Measurements from ENCODE around the gene CERS1.

CERS1 gene

DNA sequence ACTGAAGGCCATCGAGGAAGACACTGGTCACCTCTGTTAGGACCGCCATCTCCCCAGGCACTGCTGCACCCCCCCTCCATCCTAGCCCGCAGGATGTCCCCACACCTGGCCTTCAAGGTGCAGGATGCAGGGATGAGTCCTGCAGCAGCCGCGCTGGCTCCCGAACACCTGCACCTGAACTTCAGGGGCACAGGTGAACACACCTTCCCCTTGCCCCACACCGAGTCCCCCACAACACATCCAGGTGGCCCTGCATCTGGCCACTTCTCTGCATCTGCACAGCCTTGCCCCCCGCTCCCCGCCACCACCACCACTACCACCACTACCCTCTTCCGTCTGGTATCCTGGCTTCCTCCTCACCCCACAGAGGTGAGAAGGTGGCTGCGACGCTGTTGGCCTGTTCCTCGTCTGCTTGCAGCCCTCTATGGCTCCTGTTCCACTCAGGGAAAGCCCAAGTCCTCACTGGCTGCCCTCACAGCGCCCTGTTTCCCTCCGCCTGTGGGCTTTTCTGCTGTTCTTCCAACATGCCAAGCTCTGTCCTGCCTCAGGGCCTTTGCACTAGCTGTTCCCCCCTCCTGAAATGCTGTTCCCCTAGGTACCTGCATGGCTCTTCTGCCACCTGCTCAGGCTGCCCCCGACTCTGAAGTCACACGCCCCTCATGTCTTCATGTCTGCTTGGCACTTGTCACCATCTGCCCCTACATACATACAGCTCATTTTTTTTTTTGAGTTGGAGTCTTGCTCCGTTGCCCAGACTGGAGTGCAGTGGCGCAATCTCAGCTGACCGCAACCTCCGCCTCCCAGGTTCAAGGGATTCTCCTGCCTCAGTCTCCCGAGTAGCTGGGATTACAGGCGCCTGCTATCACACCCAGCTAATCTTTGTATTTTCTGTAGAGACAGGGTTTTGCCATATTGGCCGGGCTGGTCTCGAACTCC is 1.4 kb upstream of the CERS1 start:
- DNase-seq, result no peak

DNA sequence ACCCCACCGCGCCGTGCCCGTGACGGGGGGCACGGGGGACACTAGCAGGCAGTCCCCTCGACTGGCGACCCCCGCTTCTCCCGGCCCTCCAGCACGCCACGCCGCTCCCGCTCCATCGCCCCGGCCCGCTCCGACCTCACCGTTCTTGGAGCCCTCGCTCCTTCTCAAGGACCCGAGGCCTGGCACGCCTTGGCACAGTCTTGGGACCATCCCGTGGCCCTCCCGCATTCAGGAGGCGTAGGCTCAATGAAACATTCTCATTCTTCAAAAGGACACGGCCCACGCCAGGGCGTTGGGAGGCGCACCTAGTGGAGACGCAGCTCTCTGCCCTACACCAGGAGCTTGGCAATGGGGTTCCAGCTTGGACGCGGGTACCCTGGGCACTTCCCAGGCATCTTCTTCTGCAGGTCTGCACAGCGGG is 473 bp upstream of the CERS1 start:
- DNase-seq, result no peak

DNA sequence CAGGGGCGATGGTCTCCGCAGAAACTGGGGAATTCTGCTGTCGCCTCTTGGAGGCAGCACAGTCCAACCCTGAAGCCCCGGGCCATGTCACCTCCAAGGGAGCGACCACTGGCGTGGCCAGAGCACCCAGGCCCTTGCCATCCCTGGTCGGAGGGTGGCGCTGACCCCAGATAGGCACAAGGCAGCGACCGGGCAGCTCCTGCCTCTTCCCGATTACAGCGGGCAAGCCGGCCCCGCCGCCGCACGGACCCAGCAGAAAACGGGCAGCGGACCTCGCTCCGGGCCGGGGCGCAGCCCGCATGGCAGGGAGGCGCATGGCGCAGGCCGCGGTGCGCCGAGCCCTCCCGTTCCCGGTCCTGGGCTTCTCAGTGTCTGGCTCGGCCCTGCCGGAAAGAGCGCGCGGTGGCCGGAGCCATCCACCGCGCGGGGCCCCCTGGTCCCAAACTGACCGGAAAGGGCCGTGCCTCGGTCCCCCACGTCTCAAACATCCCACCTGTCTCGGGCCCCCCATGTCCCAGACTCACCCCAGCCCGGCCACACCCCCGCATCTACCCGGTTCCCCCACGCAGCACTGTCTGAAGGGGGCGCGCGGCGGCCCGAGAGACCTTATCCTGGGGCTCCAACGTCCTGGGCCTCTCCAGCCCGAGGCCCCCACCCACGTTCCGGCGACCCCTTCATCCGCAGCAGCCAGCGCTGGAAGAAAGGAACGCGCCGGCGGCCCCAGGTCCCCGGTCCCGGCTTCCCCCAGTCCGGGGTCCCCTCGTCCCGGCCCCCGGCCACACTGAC is 727 bp downstream of the CERS1 start:
- no peak for DNase-seq

DNA sequence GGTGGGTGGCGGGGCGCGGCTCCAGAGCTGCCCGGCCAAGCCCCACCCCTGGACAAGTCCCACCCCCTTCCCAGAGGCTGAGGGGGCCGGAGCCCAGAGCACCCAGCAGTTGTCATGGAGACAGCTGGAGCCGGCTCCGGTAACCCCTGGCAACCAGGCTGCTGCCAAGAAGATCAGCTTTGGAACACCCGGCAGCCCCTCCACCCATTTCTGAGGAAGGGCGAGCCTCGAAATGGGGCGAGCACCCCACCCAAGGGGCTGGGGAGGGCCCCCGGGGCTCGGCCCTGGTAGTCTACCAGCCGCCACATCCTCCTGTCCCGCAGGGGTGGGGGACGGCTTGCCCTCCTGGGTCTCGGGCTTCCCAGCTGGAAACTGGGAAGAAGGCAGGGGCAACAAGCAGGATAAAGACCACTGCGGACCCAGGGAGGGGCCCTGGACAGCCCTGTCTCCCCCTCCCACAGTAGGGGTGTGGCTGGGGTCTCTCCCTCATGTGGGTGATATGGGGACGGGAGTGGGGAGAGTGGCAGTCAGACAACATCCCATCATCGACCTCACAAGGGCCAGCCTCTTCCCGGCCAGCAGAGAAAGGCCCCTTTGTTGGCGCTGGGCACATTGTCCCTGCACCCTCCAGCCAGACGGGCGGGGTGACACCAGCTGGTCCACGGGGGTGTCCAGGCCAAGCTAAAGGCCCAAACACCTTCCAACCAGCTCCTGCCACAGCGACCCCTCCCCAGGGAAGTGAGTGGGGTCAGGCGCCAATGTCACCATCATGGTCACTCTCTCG is 1.5 kb downstream of the CERS1 start:
- no peak for DNase-seq

DNA sequence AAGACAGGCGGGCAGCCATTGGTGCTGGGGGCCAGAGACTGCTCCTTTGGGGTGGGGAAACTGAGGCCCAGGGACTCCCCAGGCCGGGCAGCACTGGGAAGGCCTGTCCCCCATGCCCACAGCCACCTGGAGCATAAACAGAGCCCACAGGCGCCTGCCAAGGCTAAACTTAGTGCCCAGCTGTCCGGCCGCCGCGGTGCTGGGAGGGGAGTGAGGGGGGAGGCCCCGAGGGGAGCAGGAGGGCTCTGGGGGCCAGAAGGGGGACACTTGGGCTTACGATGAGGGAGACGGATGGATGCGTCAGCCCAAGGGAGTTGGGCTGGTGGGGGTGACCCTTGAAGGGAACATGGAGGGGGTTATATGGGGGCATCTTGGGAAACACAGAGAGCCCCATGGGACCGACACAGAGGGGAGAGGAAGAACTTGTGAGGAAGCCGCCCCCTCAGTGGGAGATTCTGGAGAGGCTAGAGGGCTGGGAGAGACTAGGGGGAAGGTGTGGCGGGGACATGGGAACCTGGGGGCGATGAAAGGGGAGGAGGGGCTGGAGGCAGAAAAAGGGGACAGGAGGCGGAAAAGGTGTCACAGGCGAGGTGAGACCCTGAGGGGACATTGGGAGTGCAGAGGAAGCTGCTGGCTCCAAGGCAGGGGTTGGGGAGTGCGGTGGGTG is 2.2 kb downstream of the CERS1 start:
- no peak for DNase-seq

DNA sequence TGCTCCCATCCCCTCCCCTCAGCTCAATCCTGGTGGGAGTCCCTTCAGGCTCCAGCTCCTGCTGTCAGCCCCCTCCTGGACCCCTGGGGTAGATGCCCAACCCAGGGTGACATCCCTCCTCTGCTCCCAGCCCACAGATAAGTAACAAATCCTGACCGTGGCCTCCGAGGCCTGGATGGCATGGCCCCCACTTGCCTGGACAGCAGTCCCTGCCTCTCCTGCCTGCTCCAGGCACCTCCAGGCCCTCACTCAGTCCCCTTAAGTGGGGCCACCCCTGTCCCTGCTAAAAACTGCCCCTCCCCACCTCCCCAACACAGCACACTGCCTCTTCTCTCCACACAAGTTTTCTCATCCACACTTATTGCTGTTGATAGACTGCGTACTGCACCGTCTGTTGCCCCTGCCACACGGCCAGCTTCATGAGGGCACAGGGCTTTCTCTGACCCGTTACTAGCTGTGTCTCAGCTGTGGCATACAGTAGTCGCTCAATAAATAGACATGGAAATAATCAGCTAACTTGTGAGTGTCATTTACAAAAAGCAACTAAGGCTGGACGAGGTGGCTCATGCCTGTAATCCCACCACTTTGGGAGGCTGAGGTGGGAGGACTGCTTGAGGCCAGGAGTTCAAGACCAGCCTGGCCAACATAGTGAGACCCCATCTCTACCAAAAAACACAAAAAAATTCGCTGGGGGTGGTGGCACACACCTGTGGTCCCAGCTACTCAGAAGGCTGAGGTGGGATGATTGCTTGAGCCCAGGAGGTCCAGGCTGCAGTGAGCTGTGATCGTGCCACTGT is 5.8 kb downstream of the CERS1 start:
- DNase-seq, result no peak

DNA sequence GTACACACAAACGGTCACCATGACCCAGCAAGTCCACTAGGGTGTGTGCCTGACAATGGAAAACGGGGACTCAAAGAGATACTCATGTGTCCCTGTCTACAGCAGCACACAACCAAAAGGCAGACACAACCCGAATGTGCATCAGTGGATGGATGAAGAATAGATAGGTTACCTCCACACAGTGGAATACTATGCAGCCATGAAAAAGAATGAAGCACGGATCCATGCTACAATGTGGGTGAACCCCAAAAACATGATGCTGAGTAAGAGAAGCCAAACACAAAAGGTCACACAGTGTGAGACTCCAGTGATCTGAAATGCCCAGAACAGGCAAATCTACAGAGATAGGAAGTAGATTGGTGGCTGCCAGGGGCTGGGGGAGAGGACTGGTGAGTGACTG is 9.0 kb downstream of the CERS1 start:
- DNase-seq, result no peak

DNA sequence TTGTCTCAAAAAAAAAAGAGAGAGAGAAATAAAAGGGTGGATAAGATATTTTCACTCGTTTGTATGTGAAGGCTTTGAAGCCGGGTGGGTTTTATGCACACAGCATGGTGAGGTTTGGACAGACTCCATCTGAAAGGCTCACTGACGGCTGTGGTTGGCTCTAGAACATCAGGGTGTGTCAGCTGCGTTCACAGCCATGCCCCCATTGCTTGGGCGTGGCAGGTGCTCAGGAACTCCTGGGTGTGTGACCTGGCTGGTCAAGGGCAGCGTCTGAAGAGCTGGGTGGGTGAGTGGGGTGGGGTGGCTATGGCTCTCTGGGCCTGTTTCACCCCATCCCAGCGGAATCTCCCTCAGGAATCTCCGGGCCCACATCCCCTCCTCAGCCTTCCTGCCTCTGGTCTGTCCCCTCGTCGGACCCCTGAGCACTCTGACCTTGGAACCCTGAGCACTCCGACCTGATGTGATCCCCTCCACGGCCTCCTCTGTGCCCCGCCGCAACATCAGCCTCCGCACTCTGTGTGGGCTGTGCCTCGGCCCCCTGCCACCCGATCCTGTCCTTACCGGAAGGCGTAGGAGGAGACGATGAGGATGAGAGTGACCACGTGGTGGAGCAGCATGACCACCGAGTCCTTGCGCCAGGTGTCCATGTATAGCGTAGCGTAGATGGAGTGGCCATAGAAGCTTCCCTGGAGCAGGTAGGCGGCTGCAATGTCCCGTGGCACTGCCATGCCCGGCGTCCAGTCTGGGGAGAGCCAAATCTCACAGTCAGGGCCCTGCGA is 12.2 kb downstream of the CERS1 start:
- no peak for DNase-seq

DNA sequence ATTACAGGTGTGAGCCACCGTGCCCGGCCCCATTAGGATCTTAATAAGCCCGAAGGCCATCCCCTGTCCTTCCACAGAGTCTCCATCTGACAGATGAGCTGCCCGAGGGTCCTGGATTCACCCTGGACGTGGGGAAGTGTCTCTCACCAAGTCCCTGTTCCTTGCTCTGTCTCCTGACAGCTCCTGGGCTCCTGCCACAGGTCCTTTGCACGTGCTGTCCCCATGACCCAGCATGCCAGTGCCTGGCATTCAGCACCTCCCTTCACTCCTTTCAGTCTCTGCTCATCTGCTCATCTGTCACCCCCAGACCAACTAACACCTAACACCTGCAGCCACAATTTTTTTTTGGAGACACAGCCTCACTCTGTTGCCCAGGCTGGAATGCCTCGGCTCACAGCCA is 14.5 kb downstream of the CERS1 start:
- DNase-seq, result no peak

DNA sequence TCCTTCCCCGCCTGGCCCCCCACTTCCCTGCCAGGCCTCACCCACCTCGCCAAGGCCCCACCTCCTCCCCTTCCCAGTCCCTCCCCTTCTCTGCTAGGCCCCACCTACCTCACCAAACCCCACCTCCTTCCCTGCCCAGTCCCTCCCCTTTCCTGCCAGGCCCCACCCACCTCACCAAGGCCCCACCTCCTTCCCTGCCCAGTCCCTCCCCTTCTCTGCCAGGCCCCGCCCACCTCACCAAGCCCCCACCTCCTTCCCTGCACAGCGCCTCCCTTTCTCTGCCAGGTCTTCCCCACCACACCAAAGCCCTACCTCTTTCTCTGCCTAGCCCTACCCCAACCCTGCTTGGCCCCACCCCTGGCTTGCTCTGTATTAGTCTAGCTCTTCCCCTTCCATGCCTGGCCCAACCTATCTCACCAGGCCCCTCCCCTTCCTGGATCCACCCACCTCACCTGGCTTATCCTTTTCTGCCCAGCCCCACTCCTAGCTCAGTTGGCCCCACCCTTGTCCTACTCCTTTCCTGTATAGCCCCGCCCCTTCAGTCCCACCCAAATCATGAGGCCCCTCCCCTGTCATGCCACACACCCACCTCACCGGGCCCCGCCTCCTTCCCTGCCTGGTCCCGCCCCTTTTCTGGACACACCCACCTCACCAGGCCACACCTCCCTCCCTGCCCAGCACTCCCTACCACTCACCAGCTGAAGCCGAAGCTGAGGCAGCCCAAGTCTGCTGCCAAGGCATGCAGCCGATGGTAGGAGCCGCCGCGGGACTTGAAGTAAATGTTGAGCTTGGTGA is 16.2 kb downstream of the CERS1 start:
- peak; percentile 8 for DNase-seq

DNA sequence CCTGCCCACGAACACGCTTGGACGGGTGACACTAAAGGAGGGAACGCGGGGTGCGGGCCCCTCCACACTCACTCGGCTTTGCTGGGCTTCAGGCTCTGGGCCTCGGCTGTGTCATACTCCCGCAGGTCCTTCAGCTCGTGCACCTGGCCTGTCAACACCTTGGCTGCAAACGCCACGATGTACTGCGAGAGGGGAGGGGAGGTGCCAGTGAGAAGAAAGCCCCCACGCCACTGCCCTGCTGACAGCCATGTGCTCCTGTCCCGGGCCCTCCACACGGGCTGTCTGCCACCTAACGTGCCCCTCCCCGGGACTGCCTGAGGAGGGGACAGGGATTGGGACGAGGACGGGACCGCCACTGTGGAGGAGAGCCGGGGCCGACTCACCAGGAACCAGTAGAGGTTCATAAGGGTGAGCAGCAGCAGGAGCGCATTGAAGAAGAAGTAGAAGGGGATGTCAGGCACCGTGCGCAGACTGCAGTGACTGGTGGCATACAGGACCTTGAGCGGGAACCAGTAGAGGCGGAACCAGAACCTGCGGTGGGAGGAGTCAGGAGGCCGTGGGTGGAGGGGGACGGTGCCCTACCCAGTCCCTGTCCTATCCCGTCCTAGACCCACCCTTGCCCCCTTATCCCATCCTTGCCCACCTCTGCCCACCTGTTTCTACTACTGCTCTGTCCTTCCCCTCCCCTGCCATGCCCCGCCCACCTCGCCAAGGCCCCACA is 16.9 kb downstream of the CERS1 start:
- no peak for DNase-seq

DNA sequence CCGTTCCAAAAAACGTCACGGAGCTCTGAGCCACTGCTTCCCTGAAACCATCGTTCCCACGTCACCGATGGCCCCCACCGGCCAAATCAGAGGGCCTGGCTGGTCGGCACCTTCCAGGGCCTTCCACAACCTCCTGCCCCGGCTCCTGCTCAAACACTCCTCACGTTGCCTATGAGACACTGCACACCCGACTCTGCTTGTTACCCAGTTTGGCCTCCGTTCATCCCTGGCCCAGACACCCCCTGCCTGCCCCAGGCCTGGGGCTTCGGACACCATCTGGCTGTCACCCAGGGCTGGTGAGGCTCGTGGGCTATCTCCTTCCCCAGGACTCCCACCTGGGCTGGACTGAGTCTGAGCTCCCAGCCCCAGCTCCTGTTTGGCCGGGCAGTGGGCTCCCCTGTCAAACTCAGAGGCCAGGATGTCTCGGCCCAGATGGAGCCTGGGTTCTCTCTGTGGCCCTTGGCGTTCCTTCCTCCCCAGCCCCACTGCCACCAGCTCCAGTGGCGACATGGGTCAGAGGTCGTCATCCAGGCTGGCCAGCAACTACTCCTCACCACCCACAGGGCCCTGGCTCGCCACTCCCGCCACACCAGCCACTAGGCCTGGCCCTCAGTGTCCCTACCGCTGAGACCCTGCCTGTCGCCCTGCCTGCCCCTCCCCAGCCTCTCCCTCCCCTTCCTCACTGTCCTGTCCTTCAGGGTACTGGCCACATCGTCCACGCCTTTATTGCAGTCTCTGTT is 17.7 kb downstream of the CERS1 start:
- DNase-seq, result no peak

DNA sequence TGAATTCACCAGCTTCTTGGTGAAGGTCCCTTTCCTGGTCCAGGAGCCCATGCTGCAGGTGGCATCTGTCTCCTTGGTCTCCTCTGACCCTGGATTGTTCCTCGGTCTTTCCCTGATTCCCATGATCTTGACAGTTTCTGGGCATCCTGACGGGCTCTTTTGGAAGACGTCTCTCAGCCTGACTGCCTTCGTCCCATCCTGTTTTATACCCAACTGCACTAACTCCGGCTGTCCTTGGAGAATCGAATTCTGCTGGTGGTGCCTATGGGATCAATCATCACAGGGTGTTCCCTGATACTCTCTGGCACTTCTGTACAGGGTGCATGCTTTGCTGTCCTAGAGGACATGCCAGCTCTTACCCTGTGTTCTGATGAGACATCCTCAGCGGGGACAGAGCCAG is 19.1 kb downstream of the CERS1 start:
- no peak for DNase-seq

DNA sequence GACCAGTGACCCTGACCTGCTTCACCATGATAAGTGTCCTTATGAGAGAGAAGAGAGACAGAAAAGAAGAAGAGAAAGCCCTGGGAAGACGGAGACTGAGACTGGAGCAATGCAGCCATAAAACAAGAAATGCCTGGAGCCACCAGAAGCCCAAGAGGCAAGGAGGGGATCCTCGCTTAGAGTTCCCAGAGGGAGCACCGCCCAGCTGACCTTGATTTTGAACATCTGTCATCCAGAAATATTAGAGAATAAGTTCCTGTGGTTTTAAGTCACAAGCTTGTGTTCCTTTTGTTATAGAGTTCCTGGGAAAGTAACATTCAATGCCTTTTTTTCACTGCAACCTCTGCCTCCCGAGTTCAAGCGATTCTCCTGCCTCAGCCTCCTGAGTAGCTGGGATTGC is 20.2 kb downstream of the CERS1 start:
- no peak for DNase-seq

DNA sequence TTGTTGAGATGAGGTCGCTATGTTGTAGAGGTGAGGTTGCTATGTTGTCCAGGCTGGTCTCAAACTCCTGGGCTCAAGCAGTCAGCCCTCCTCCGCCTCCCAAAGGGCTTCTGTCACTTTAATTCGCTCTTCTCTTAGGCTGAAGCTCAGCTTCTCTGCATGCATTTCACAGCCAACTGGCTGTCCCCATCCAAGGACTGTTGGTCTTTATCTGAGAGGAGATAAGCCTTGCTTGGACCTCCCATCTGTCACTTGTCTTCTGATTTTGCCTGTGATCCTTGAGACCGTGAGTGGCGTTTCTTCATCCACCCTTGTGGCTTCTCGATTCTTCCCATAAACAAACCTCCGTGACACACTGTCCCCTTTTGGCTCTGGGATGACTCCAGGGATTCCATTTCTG is 24.4 kb downstream of the CERS1 start:
- no peak for DNase-seq

DNA sequence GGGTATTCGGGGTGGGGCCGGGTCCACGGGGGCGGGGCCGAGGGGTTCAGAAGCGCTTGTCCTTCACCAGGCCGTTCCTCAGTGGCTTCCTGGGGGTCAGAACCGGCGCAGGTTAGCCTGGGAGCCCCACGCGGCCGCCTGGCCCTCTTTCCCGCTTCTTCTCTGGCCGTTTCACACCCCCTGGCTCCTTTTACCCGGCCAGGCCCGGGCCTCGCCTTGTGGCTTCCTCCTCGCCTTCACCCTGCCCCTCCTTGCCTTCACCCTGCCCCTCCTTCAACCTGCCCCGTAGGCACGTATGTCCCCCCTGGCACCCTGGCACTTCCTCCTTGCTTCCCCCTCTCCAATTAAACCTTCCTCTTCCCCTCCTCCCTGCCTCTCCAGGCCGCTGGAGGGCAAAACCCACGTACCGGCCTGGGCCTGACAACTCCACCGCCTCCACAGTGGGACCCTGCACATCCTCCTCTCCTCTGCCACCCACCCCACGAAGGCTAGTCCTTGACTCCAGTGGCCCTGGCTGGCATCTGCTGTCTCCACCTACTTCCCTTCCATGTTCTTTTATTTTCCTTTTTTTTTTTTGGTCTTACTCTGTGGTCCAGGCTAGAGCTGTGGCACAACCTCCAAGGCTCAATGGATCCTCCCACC is 25.3 kb downstream of the CERS1 start:
- no peak for DNase-seq

DNA sequence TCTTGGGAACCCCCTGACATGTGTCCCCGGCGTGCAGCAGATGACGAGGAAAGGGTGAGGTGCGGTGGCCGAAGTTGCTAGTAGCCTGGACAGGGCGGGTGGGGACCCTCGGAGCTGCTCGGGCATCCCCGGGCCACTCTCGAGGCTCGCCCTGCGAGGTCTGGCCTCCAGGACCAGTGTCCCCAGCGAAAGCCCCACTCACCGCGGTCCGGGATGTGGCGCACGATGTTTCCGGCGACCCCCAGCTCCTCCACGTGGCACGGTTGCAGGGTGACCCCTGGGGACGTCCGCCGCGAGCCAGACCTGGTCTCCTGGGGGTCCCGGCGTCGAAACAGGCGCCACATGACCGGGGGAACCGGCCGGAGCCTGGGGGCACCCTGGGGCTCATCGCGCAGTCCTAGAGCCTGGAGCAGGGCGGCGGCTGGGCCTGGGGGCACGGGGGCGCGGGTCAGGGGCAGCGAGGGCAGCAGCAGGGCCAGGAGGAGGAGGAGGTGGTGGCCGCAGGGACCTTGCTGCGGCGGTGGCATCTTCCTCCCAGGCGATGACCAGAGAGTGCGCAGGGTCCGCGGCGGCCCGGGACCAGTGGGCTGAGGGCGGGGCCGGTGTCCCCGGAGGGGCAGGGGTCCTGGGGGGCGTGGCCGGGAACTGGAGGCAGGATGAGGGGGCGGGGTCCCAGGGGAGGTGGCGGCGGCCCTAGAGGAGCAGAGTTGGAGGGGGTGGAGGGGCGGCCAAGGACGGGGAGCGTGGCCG is 26.0 kb downstream of the CERS1 start:
- DNase-seq, result no peak

Measured in stimulated activated naive CD4-positive, alpha-beta T cell treated with Interleukin-2 at 50 U/mL for 16 hours (primary cell).